ENCODE data around the gene CHRNA4.

DNA sequence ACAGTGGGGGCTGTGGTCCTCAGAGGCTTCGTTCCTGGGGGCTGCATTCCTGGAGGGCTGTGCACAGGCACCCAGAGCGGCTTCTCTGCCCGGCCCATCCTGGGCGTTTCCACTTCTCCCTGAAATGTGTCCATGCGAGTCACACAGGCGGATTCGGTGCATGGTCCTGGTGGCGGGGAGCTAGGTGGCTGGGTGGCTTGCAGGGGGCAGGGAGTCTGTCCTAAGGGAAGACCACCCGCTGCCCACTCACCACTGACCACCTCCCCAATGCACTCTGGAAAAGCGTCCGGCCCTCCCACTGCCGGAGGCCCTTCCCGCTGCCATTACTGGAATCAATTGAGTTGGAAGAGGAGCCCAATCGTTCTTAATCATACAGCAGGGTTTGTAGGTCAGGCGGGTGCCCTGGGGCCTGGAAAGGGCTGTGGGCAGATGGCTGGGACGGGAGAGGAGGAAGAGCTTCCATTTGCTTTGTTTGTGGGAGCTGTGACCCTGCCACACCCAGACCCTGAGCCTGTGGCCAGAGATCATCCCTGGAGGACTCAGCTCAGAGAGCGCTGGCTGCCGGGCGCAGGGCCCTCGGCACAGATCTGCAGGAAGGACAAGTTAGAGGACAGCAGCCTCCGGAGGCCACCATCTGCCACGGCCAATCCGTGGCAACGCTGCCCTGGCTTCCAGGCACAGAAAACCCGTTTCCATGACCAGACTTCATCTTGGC lies 6.4 kb downstream of the CHRNA4 start:
- no peak for TF ChIP-seq POLR2A (IDR thresholded peaks at IDR 0.05)
- TF ChIP-seq CTCF (IDR thresholded peaks at IDR 0.05) = no peak
